Measurements from ENCODE around the gene ANKRD13A.
"Not testable (repeated sequence)": the region's sequence is repeated elsewhere in the genome, so short reads cannot be mapped to it uniquely, and the experiment has no call there.

The ANKRD13A gene

DNA sequence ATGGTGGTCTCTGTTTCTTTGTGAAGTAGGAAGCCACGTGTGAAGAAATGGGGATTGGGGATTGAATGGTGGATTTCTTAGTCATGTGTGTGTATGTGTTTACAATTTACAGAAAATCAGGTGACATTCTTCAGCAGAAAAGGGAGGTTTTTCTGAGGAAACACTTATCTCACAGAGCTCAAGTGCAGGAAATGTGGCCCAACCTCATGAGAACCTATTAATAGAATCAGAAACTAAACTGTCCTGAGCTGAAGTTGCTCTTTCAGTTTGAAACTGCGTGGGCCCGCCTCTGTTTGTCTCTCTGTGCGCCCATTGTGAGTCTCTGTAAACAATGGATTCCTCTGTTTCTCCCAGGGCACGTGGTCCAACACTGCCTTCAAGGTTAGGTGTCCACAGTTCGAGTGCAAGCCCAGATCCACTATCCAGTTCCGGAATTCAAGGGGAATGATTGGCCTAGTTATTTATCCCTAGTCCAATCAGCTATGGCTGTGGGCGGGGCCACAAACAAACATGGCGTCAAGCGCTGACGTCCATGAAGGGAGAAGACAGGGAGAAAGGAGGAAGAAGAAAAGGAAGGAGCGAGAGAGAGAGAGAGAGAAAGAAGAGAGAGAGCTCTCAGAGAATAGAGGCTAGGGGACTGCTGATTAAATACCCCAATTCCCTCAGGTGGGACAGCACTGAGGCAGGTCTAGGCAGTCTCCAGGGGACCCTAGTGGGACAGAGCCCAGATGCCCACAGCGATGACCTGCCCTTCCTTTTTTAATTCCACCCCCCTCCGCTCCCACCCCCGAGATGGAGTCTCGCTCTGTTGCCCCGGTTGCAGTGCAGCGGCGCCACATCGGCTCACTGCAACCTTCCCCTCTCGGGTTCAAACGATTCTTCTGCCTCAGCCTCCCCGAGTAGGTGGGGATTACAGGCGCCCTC lies 80.5 kb downstream of the ANKRD13A start:
- Histone ChIP-seq H3K36me3 (ENCODE audit: insufficient read depth, low read length) (no peaks in the 10 kb centered on the region), H3K79me2 (ENCODE audit: control insufficient read depth, insufficient read depth, low read length, unreplicated experiment) (no peaks in the 10 kb centered on the region), H3K4me1 (ENCODE audit: control insufficient read depth, insufficient read depth, low read length, unreplicated experiment) (no peaks in the 10 kb centered on the region), H3K27me3 (ENCODE audit: insufficient read depth, low read length) (no peaks in the 10 kb centered on the region), H2AFZ (ENCODE audit: low read length, unreplicated experiment) (no peak overlapping the region), H3K4me3 (ENCODE audit: low read depth, low read length) (no peak overlapping the region), H3K27ac (ENCODE audit: low read depth, low read length) (no peak overlapping the region)

DNA sequence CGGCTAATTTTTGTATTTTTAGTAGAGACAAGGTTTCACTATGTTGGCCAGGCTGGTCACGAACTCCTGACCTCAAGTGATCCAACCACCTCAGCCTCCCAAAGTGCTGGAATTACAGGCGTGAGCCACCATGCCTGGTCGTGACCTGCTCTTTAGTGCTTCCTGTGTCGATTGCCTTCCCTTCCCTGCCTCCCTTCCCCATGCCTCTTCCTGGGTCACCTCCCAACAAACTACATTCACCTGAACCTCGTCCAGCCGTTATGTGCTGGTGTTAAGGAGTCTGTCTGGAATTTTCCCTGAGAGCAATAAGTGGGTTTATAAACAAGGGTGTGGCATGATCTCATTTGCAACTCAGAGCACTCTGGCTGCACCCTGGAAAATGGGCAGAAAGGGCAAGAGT lies 81.2 kb downstream of the ANKRD13A start:
- Histone ChIP-seq H3K27me3 (ENCODE audit: insufficient read depth, low read length) (no peaks in the 10 kb centered on the region), H3K4me1 (ENCODE audit: control insufficient read depth, insufficient read depth, low read length, unreplicated experiment) (no peaks in the 10 kb centered on the region), H3K4me3 (ENCODE audit: low read depth, low read length) (no peak overlapping the region), H3K79me2 (ENCODE audit: control insufficient read depth, insufficient read depth, low read length, unreplicated experiment) (no peaks in the 10 kb centered on the region), H2AFZ (ENCODE audit: low read length, unreplicated experiment) (no peak overlapping the region), H3K27ac (ENCODE audit: low read depth, low read length) (no peak overlapping the region), H3K36me3 (ENCODE audit: insufficient read depth, low read length) (no peaks in the 10 kb centered on the region)

DNA sequence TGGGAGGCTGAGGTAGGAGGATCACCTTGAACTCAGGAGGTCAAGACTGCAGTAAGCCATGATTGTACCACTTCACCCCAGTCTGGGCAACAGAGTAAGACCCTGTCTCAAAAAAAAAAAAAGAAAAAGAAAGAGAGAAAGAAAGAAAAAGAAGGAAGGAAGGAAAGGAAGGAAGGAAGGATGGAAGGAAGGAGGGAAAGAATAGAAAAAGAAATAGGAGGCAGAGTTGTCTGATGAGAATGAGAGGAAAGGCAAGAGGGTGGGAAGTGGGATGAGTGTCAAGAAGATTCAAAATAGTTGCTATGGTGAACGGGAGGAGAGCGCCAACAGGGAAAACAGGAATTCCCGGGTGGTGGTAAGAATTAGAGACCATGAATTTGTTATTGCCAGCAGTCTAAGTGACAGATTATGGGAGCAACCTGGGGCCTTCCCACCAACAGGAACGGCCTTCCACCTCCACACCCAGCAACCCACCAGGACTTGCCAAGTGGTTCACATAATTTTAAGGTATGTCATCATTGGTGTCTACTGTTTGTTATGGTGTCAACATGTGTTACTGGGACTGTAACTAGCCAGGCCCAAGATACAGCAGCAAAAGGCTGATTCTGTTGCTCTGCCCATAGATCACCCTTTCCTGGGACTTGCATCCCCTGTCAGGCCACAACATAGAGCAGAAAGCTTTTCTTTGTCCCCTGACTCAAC lies 85.2 kb downstream of the ANKRD13A start:
- Histone ChIP-seq H3K4me3 (ENCODE audit: low read depth, low read length) (no peak overlapping the region), H2AFZ (ENCODE audit: low read length, unreplicated experiment) (no peak overlapping the region), H3K36me3 (ENCODE audit: insufficient read depth, low read length) (no peaks in the 10 kb centered on the region), H3K27ac (ENCODE audit: low read depth, low read length) (no peak overlapping the region), H3K4me1 (ENCODE audit: control insufficient read depth, insufficient read depth, low read length, unreplicated experiment) (no peaks in the 10 kb centered on the region), H3K27me3 (ENCODE audit: insufficient read depth, low read length) (peaks cover 6% of the 10 kb centered on the region; the same call in 1 of the 2 replicates), H3K79me2 (ENCODE audit: control insufficient read depth, insufficient read depth, low read length, unreplicated experiment) (no peaks in the 10 kb centered on the region)

DNA sequence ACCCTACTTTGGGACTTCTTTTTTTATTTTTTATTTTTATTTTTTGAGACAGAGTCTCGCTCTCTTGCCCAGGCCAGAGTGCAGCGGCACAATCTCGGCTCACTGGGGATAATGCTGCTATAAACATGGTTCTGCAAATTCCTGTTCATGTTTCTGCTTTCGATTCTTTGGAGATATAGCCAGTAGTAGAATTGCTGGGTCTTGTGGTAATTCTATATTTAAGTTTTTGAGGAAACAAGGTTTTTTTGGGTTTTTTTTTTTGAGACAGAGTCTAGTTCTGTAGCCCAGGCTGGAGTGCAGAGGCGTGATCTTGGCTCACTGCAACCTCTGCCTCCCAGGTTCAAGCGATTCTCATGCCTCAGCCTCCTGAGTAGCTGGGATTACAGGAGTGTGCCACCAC lies 89.0 kb downstream of the ANKRD13A start:
- H3K4me3 ChIP-seq (ENCODE audit: low read depth, low read length); H2AFZ ChIP-seq (ENCODE audit: low read length, unreplicated experiment); H3K79me2 ChIP-seq (ENCODE audit: control insufficient read depth, insufficient read depth, low read length, unreplicated experiment); H3K4me1 ChIP-seq (ENCODE audit: control insufficient read depth, insufficient read depth, low read length, unreplicated experiment); H3K27me3 ChIP-seq (ENCODE audit: insufficient read depth, low read length); H3K36me3 ChIP-seq (ENCODE audit: insufficient read depth, low read length); H3K27ac ChIP-seq (ENCODE audit: low read depth, low read length): not testable (repeated sequence)

DNA sequence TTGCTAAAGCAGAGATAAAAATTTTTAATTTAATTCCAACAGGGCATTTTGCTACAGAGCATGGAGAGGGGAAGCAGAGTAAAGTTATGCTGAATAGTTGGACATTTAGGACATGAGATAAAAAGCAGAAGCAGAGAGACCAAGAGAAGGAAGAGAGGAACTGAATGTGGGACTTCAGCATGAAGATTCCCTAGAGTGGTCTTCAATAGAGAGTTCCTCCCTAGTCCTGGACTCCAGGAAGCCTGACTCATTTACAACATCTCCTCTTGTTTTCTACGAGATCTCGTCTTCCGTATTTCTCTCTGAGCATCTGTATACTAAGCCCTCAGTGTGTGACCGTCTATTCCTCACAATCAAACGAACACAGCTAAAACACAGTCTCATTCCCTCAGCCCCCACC lies 89.7 kb downstream of the ANKRD13A start:
- Histone ChIP-seq H3K4me1 (ENCODE audit: control insufficient read depth, insufficient read depth, low read length, unreplicated experiment) (no peaks in the 10 kb centered on the region), H3K27ac (ENCODE audit: low read depth, low read length) (no peak overlapping the region), H2AFZ (ENCODE audit: low read length, unreplicated experiment) (no peak overlapping the region), H3K27me3 (ENCODE audit: insufficient read depth, low read length) (peaks cover 6% of the 10 kb centered on the region; the same call in 1 of the 2 replicates), H3K36me3 (ENCODE audit: insufficient read depth, low read length) (no peaks in the 10 kb centered on the region), H3K79me2 (ENCODE audit: control insufficient read depth, insufficient read depth, low read length, unreplicated experiment) (no peaks in the 10 kb centered on the region), H3K4me3 (ENCODE audit: low read depth, low read length) (no peak overlapping the region)

Data from ACC112 (cell line).